Measurements from ENCODE around the gene RNASE12.

DNA sequence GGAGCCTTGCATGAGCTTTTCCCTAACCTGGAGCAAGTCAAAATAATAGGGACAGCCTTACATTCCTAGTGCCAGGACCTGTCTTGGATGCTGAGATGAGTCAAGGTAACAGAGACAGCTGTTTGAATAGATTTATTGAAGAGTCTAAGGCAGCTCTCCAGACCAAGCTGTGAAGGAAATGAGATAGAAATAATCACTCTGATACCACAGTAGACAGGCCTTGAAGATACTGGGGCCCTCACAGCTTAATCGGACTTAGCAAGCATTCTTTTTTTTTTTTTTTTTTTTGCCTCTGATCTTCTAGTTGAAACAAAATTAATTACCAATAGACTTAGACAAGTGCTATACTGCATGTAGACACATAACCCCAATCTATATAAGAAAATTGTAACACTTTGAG, 27.2 kb downstream of the RNASE12 start:
- TF ChIP-seq, protein P1, sequence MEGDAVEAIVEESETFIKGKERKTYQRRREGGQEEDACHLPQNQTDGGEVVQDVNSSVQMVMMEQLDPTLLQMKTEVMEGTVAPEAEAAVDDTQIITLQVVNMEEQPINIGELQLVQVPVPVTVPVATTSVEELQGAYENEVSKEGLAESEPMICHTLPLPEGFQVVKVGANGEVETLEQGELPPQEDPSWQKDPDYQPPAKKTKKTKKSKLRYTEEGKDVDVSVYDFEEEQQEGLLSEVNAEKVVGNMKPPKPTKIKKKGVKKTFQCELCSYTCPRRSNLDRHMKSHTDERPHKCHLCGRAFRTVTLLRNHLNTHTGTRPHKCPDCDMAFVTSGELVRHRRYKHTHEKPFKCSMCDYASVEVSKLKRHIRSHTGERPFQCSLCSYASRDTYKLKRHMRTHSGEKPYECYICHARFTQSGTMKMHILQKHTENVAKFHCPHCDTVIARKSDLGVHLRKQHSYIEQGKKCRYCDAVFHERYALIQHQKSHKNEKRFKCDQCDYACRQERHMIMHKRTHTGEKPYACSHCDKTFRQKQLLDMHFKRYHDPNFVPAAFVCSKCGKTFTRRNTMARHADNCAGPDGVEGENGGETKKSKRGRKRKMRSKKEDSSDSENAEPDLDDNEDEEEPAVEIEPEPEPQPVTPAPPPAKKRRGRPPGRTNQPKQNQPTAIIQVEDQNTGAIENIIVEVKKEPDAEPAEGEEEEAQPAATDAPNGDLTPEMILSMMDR (IDR thresholded peaks at IDR 0.05 in 2 of 3, conservative IDR thresholded peaks at IDR 0.05 in 1 of 3; ENCODE audit: borderline replicate concordance in 1 of 3, insufficient read depth in 1 of 3, low read depth in 2 of 3, low read length in 2 of 3), result no peak
- no peak for TF ChIP-seq YY1 (IDR thresholded peaks at IDR 0.05; ENCODE audit: extremely low read depth, insufficient replicate concordance, low read depth, low read length)
- TF ChIP-seq EZH2 (IDR thresholded peaks at IDR 0.05), result no peak

All from HCT116 (cell line).